Breast epithelium (tissue), 4 donors: ENCODE measurements around the gene IRF3. TPM values are rescaled to one million over a fixed set of nuclear protein-coding genes. Genes with fewer than 3 reads are reported as not detected.

Experiments
- DNase-seq, 2 donors: peaks; one replicate each; pipeline ENCODE4 v3.0.0-alpha.2; 2019; ENCODE audit warnings: low spot score in 2 of 2
- H3K27ac ChIP-seq, 2 donors: fragments of 200-600 bp; sonication (generic) in 1 of 2; one replicate each; pipeline ENCODE4 v1.5.1; 2016 to 2019; ENCODE audit warnings: mild to moderate bottlenecking in 1 of 2
- H3K27me3 ChIP-seq, 2 donors: fragments of 200-600 bp; sonication (generic) in 1 of 2; one replicate each; pipeline versions ENCODE4 v1.5.1 to v1.6.0; 2017 to 2019; ENCODE audit warnings: control low read depth in 1 of 2, mild to moderate bottlenecking in 1 of 2
- H3K36me3 ChIP-seq: fragments of 200-600 bp; one replicate; pipeline ENCODE4 v1.5.1; 2019
- H3K4me1 ChIP-seq, 2 donors: fragments of 200-600 bp; sonication (generic); one replicate each; pipeline ENCODE4 v1.5.1; 2016 to 2019; ENCODE audit warnings: control low read depth in 1 of 2
- H3K4me3 ChIP-seq, 3 donors: fragments of 200-600 bp; sonication (generic); 1 replicate in 2 of 3; 2 replicates in 1 of 3; pipeline ENCODE4 v1.5.1; 2016 to 2019; ENCODE audit warnings: mild to moderate bottlenecking in 3 of 3, moderate library complexity in 2 of 3
- H3K9me3 ChIP-seq, 2 donors: fragments of 200-600 bp; sonication (generic) in 1 of 2; one replicate each; pipeline ENCODE4 v1.5.1; 2016 to 2019; ENCODE audit warnings: control low read depth in 1 of 2
- CTCF ChIP-seq, 3 donors: fragments of 450-650 bp; IDR thresholded peaks; one replicate each; pipeline ENCODE4 v1.5.1; 2016 to 2017; ENCODE audit warnings: antibody characterized with exemption in 3 of 3, mild to moderate bottlenecking in 3 of 3, moderate library complexity in 3 of 3
- POLR2A ChIP-seq: fragments of 450-650 bp; IDR thresholded peaks from one replicate; pipeline ENCODE4 v1.6.1; 2016; ENCODE audit warnings: antibody characterized with exemption, mild to moderate bottlenecking, moderate library complexity
- POLR2AphosphoS5 ChIP-seq, 3 donors: sonication (generic); formaldehyde crosslinking; IDR thresholded peaks; one replicate each; pipeline ENCODE4 v1.6.1; 2017; ENCODE audit warnings: antibody characterized with exemption in 3 of 3
- intact Hi-C: fragments of 100-400 bp; cut with DNase I; formaldehyde crosslinking; loops from one replicate; pipeline ENCODE4 v1.15.1; 2023; ENCODE audit warnings: low total_unique reads
- total RNA-seq, 3 donors: library from RNA; depleted of rRNA; stranded (reverse); fragments of >200 nt; gene quantifications; one replicate each; pipeline ENCODE4 v1.1.0, GENCODE V29; 2016

Gene IRF3
- total RNA-seq, 3 donors from 2014 or later: 39.7 to 100 (median 52.4) TPM

GRCh38 chr19:49663224-49663623, 2.4 kb downstream of the IRF3 start:
- Histone ChIP-seq H3K9me3 (no peaks in the 10 kb centered on the region), H3K27ac (no peak overlapping the region), H3K36me3 (no peaks in the 10 kb centered on the region), H3K4me1 (peaks cover 6 to 7% of the 10 kb centered on the region in 2 donors), H3K27me3 (no peaks in the 10 kb centered on the region), H3K4me3 (no peak overlapping the region)
- no peak for DNase-seq
- intact Hi-C loops: loop anchor here (10.0 kb wide), 1 partner anchor 168 kb away; the partner anchor contains the start of gene RPS11
- TF ChIP-seq CTCF (IDR thresholded peaks at IDR 0.05) (no peak), POLR2AphosphoS5 (IDR thresholded peaks at IDR 0.05) (no peak), POLR2A (no peak)

DNA sequence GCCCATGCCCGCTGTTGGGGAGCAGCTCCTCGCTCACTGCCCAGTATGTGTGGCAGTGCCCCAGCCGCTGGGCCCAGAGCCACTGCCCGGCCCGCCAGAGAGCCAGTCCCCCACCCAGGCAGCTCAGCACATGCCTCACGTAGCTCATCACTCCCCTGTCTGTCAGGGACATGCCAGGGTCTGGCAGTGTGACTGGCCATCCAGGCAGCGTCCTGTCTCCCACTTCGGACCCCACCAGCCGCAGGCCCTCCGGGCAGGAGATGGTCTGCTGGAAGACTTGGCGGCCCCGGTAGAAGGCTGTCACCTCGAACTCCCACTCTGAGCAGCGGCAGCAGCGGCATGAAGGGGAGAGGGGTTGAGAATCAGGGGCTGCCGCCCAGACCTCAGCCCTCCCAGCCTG, 3.6 kb downstream of the IRF3 start:
- no peaks in the 10 kb centered on the region for H3K27me3 ChIP-seq
- no peaks in the 10 kb centered on the region for H3K9me3 ChIP-seq
- H3K4me1 ChIP-seq: peaks cover 6 to 7% of the 10 kb centered on the region in 2 donors
- no peak overlapping the region for H3K4me3 ChIP-seq
- no peak for DNase-seq
- H3K36me3 ChIP-seq: no peaks in the 10 kb centered on the region
- intact Hi-C loops: loop anchor here (10.0 kb wide), 1 partner anchor 167 kb away; the partner anchor contains the start of gene RPS11
- no peak for TF ChIP-seq POLR2A
- no peak for TF ChIP-seq CTCF (IDR thresholded peaks at IDR 0.05)
- TF ChIP-seq POLR2AphosphoS5 (IDR thresholded peaks at IDR 0.05): no peak
- H3K27ac ChIP-seq: no peak overlapping the region

DNA sequence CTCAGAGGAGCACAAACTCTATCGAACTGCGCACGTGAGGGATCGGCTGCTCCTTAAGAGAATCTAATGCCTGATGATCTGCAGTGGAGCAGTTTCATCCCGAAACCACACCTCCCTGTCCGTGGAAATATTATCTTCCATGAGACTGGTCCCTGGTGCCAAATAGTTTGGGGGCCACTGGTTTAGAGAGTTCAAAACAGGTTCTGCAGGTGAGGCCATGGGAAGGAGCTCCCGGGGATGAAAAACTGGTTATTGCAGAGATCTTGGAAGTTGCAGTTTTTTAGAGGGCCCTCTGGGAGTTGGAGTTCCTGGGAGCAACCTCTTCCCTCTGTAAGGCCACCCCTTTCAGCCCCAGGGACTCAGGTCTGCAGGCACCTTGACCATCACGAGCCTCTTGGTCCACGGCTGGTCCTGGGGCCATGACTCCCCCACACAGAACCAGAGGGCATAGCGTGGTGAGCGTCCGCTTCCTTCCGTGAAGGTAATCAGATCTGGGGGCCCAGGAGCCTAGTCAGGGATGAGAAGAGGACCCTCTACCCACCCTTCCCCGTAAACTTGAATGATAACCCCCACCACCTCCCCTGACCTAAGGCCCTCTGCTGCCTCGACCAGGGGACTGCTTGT, 5.2 kb downstream of the IRF3 start:
- H3K27me3 ChIP-seq: no peaks in the 10 kb centered on the region
- peaks cover 0 to 3% of the 10 kb centered on the region in 2 donors for H3K4me1 ChIP-seq
- TF ChIP-seq POLR2A (no peak), POLR2AphosphoS5 (IDR thresholded peaks at IDR 0.05) (no peak)
- intact Hi-C loops: loop anchor here (10.0 kb wide), 1 partner anchor 166 kb away; the partner anchor contains the start of gene RPS11
- no peak overlapping the region for H3K27ac ChIP-seq
- H3K36me3 ChIP-seq: no peaks in the 10 kb centered on the region
- no peaks in the 10 kb centered on the region for H3K9me3 ChIP-seq
- no peak for DNase-seq
- no peak overlapping the region for H3K4me3 ChIP-seq

DNA sequence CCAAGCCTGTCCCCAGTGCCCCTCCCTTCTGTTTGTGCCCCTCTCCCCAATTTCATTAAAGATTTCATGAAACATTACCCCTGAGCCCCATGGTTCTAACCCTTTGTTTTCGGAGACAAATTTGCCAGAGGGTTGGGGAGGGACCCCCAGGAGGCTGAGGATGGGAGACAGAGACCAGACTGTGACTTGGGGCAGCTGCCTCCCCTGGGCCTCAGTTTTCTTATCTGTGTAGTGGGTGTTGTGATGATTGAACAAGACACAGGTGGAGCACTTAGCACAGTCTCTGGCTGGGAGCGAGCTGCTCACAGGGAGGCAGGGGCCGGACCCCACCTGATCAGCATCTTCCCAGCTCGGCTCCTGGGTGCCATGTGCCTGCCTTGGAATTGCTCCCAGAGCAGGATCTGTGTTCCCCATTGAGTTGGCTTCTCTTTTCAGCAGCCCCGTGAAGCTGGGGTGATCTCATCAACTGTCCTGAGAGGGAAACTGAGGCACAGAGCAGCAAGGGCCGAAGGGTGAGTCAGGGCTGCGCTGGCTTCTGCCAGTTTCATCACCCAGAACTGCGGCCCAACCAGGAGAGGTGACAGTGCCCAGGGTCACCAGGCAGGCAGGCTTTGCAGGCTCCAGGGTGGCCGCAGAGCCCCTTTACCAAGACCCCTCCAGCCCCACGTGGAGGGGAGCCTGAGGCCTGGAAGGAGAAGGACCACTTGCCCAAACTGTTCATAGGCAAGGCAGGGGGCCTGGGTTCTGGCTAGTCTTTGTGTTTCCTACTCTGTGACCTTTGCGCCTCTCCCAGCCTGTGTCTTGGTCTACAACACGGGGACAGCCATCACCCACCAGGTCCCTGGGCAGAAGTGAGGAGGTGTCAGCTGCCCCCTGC, 6.9 kb downstream of the IRF3 start:
- no peak for DNase-seq
- Histone ChIP-seq H3K4me3 (no peak overlapping the region), H3K27ac (no peak overlapping the region), H3K36me3 (peaks cover 7% of the 10 kb centered on the region), H3K9me3 (no peaks in the 10 kb centered on the region), H3K4me1 (no peaks in the 10 kb centered on the region), H3K27me3 (no peaks in the 10 kb centered on the region)
- TF ChIP-seq POLR2AphosphoS5 (IDR thresholded peaks at IDR 0.05) (no peak), CTCF (IDR thresholded peaks at IDR 0.05) (no peak)
- intact Hi-C loops: no loop called here

DNA sequence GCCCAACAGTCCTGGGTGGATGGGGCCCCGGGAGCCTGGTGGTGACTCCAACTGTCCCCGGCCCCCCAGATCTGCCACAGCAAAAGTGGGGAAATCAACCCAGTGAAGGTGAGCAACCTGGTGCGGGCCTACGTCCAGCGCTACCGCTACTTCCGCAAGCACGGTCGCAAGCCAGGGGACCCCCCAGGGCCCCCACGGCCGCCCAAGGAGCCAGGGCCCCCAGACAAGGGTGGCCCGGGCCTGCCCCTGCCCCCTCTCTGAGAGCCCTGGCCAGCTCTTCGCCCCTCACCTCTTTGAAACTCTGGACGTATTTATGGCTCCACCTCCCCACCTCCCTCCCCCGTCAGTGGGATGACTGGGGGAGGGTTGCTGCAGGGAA, 7.5 kb downstream of the IRF3 start:
- H3K27me3 ChIP-seq: no peaks in the 10 kb centered on the region
- peaks cover 7% of the 10 kb centered on the region for H3K36me3 ChIP-seq
- no peak overlapping the region for H3K4me3 ChIP-seq
- no peak for DNase-seq
- no peak for TF ChIP-seq POLR2AphosphoS5 (IDR thresholded peaks at IDR 0.05)
- TF ChIP-seq POLR2A: no peak
- no peak for TF ChIP-seq CTCF (IDR thresholded peaks at IDR 0.05)
- H3K27ac ChIP-seq: no peak overlapping the region
- no peaks in the 10 kb centered on the region for H3K9me3 ChIP-seq
- H3K4me1 ChIP-seq: no peaks in the 10 kb centered on the region
- intact Hi-C loops: no loop called here
